Activated CD4-positive, alpha-beta T cell treated with anti-CD3 and anti-CD28 coated beads for 24 hours (primary cell): ENCODE data around the gene ZDHHC11B.
"Not testable (repeated sequence)": the region's sequence is repeated elsewhere in the genome, so short reads cannot be mapped to it uniquely, and the experiment has no call there.

ENCODE experiments used
- DNase-seq, 2 donors: peaks; one replicate each; pipeline ENCODE4 v3.0.0-alpha.2; 2020; ENCODE audit warnings: low read depth in 2 of 2

ZDHHC11B gene

DNA sequence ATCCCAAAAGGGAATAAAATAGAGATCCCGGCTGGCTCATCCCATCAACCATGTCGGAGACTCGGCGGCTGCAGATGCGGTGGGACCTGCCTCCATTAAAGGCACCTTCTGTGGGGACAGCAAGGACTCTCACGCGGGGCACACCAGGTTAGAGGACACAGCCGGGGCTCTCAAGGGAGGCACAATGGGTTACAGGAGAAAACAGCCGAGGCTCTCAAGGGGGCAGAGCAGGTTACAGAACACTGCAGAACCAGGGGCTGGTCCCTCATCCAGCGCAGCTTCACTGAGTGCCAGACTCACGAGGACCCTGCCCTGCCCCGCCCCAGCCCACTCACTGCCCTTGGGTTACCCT, 98.4 kb downstream of the ZDHHC11B start:
- not testable (repeated sequence) for DNase-seq

- no peak for DNase-seq
Observed at GRCh38 chr5:685262-686171, 99.0 kb downstream of the ZDHHC11B start.

GRCh38 chr5:684751-685216, 99.7 kb downstream of the ZDHHC11B start:
- DNase-seq, result no peak

- DNase-seq, result no peak
Observed at GRCh38 chr5:683551-684481, 100.7 kb downstream of the ZDHHC11B start.

- DNase-seq, result not testable (repeated sequence)
Observed at GRCh38 chr5:682651-683358, 101.7 kb downstream of the ZDHHC11B start.

DNA sequence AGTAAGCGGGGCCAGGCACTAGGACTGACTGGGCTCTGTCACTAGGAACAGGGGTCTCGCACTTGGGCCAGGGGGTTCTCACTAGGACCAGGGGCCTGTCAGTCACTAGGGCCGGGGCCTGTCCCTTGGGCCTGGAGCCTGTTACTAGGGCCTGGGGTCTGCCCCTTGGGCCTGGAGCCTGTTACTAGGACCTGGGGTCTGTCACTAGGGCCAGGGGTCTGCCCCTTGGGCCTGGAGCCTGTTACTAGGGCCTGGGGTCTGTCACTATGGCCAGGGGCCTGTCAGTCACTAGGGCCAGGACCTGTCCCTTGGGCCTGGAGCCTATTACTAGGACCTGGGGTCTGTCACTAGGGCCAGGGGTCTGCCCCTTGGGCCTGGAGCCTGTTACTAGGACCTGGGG, 102.3 kb downstream of the ZDHHC11B start:
- not testable (repeated sequence) for DNase-seq

DNA sequence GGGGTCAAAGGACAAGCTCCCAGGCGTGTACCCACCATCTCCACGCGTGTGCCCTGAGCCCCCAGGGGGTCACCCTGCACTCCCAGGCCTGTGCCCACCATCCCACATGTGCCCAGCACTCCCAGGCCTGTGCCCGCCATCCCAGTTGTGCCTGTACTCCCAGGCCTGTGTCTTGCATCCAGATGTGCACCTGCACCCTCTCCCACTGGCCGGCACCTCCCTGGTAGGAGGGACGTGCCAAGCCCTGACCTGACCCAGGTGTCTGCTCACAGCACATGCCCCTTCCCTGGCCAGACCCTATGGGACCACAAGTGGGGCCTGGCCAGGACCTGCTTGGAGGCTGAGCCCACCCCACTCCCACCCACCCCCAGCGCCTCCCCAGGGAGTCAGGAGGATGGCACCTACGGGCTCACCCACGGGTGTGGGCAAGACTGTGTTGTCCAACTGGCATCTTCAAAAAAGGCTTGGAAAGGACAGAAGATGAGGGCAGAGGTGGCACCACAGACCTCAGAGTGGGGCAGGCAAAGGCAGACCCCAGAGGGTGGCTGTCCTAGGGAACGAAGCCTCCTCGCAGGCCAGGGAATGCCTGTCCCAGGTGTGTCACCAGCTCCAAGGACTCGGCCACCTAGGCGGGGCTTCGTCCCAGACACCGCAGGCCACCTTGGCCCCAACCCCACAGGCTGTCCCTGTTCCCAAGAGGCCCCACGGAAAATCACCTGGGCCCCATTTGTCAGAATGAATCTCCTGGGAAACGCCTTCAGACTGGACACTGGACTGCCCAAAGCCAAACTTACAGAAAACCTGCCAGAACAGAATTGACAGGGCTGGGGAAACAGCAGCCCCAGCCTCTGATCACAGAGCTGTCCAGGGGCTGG, 103.0 kb downstream of the ZDHHC11B start:
- not testable (repeated sequence) for DNase-seq

GRCh38 chr5:680836-681235, 103.7 kb downstream of the ZDHHC11B start:
- not testable (repeated sequence) for DNase-seq

DNA sequence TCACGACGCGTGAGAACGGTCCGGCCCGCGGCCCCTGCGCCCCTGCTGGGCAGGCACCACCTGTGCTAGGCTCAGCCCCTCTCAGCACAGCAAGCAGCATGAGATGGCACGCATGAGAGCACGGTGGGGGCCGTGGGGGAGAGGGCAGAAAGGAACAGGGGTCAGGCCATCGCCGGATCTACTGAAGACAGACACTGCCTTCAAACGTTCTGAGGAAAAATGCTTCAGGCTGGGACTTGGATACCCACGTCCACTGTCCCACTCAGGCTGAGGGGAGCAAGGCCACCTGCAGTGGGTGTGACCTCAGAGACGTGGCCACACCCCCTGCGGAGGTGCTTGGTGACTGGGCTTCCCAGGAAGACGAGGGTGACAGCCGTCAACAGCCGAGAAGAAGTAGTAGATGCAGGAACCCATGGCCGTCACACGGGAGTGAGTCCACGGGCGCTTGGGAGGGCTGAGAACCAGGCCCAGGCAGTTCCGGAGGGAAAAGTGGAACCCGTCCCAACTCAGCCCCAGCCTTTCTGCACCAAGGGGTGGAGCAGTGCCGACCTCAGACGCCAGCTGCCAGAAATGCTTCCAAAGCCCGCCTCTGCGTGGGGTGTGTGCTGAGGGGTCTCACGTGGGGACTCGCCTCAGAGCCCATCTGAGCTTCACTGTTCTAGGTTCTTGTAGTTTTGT, 104.3 kb downstream of the ZDHHC11B start:
- not testable (repeated sequence) for DNase-seq

DNA sequence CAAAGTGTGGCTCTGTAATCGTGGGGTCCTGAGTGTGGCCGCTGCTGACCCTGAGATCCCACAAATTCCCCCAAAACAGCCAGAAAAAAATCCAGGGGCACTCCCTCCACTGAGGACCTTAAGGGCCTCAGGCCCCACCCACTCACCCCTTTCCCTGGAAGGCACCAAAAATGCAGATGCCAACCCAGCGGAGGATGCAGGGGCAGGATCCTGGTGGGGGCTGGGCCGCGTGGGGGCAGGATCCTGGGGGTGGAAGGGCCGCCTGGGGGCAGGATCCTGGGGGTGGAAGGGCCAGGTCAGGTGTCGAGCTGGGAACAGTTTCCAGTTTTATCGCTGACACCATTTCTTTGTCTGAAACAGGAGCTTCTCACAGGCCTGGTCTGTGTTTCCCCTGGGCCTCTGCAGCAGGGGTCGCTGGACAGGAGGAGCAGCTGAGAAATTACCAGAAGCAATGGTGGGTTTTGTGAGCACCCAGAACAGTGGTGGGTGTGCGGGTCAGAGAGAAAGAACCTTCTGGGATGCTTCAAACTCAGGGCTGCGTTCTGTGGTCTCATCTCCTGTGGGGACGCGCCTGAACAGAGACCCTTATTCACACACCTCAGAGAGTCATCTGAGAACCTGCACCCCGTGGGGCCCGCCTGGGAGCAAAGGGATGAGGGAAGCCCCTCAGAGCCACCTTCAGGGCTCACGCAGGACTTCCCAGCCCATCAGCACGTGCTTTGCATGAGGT, 105.2 kb downstream of the ZDHHC11B start:
- not testable (repeated sequence) for DNase-seq

- not testable (repeated sequence) for DNase-seq
Observed at GRCh38 chr5:678521-678920, 106.0 kb downstream of the ZDHHC11B start.

- DNase-seq, result no peak
Observed at GRCh38 chr5:677131-678101, 107.1 kb downstream of the ZDHHC11B start.

GRCh38 chr5:676699-677076, 107.8 kb downstream of the ZDHHC11B start:
- DNase-seq, result no peak

GRCh38 chr5:675871-676698, 108.4 kb downstream of the ZDHHC11B start:
- DNase-seq, result no peak

- DNase-seq, result no peak
Observed at GRCh38 chr5:675111-675870, 109.2 kb downstream of the ZDHHC11B start.

DNA sequence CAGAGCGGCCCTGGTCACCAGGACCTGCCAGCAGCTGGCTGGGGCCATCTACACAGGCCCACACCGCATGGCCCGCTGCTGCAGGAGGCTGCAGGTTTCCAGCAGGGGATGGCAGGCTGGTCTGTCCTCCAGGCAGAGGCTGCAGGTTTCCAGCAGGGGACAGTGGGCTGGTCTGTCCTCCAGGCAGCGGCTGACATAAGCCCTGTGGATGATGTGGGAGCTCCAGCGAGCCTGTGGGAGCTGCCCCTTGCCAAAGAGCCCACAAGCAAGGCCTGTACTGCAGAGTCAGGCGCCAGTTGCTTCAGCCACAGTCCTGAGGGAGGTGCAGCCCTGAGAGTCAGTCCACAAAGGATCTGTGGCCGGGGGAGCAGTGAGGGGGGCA, 109.9 kb downstream of the ZDHHC11B start:
- no peak for DNase-seq
